Measurements from ENCODE around the gene OR10Z1.

- TF ChIP-seq CTCF (IDR thresholded peaks at IDR 0.05; ENCODE audit: borderline replicate concordance, extremely low read depth, low read length, poor library complexity, severe bottlenecking) (no peak), EZH2 (IDR thresholded peaks at IDR 0.05; ENCODE audit: borderline replicate concordance, low read depth, low read length, severe bottlenecking) (no peak)
Measured at GRCh38 chr1:158654086-158654485, 49.0 kb downstream of the OR10Z1 start.

All from DND-41 (cell line).